Liver (tissue), 9 donors: ENCODE measurements around the gene TMPRSS9. TPM values are rescaled to one million over a fixed set of nuclear protein-coding genes. Genes with fewer than 3 reads are reported as not detected.

Experiments
- DNase-seq: peaks from one replicate; pipeline ENCODE4 v3.0.0-alpha.2; 2017; ENCODE audit warnings: low spot score
- H3K27ac ChIP-seq, 2 donors: one replicate each; pipeline ENCODE4 v1.7.0; 2013; ENCODE audit warnings: inconsistent platforms in 2 of 2, low read length in 2 of 2, control low read depth in 1 of 2, low read depth in 1 of 2, mild to moderate bottlenecking in 1 of 2
- H3K27me3 ChIP-seq, 4 donors: one replicate each; pipeline versions ENCODE4 v1.6.1 to v1.7.0; 2013; ENCODE audit warnings: low read length in 3 of 4, inconsistent platforms in 1 of 4, mild to moderate bottlenecking in 1 of 4, moderate library complexity in 1 of 4; ENCODE audit not compliant: control insufficient read depth in 4 of 4, insufficient read depth in 4 of 4
- H3K36me3 ChIP-seq, 4 donors: one replicate each; pipeline versions ENCODE4 v1.6.1 to v1.7.0; 2013; ENCODE audit warnings: low read length in 3 of 4, mild to moderate bottlenecking in 3 of 4, low read depth in 1 of 4, moderate library complexity in 1 of 4; ENCODE audit not compliant: control insufficient read depth in 4 of 4, insufficient read depth in 3 of 4
- H3K4me1 ChIP-seq, 4 donors: one replicate each; pipeline versions ENCODE4 v1.6.1 to v1.7.0; 2013; ENCODE audit warnings: low read length in 3 of 4, mild to moderate bottlenecking in 3 of 4, moderate library complexity in 1 of 4; ENCODE audit not compliant: control insufficient read depth in 4 of 4, insufficient read depth in 4 of 4
- H3K4me3 ChIP-seq, 3 donors: one replicate each; pipeline versions ENCODE4 v1.6.1 to v1.7.0; 2013; ENCODE audit warnings: low read length in 3 of 3, control low read depth in 1 of 3, low read depth in 1 of 3, mild to moderate bottlenecking in 1 of 3
- H3K9ac ChIP-seq, 2 donors: one replicate each; pipeline ENCODE4 v1.7.0; 2013; ENCODE audit warnings: low read length in 2 of 2, mild to moderate bottlenecking in 2 of 2, moderate library complexity in 2 of 2, control low read depth in 1 of 2, low read depth in 1 of 2
- H3K9me3 ChIP-seq, 4 donors: one replicate each; pipeline versions ENCODE4 v1.6.1 to v1.7.0; 2013; ENCODE audit warnings: low read length in 3 of 4; ENCODE audit not compliant: control insufficient read depth in 4 of 4
- EGR1 ChIP-seq, 2 donors: IDR thresholded peaks; 2 replicates each; pipeline ENCODE4 v1.6.1; 2016 to 2018; ENCODE audit warnings: antibody characterized with exemption in 2 of 2, low read depth in 2 of 2
- FOXA1 ChIP-seq: IDR thresholded peaks from 2 replicates; pipeline ENCODE4 v1.6.1; 2016; ENCODE audit warnings: antibody characterized with exemption
- FOXA2 ChIP-seq: IDR thresholded peaks from 2 replicates; pipeline ENCODE4 v1.6.1; 2016; ENCODE audit warnings: antibody characterized with exemption
- GABPA ChIP-seq, 2 donors: IDR thresholded peaks in 1 of 2; conservative IDR thresholded peaks in 1 of 2; 2 replicates each; pipeline ENCODE4 v1.6.1; 2016; ENCODE audit warnings: antibody characterized with exemption in 2 of 2, mild to moderate bottlenecking in 1 of 2, moderate library complexity in 1 of 2
- HNF4A ChIP-seq, 2 donors: conservative IDR thresholded peaks; 2 replicates each; pipeline ENCODE4 v1.6.1; 2016; ENCODE audit warnings: antibody characterized with exemption in 2 of 2, mild to moderate bottlenecking in 2 of 2
- HNF4G ChIP-seq: IDR thresholded peaks from 2 replicates; pipeline ENCODE4 v1.6.1; 2016; ENCODE audit warnings: antibody characterized with exemption
- JUND ChIP-seq, 2 donors: IDR thresholded peaks; 2 replicates each; pipeline ENCODE4 v1.6.1; 2016; ENCODE audit warnings: antibody characterized with exemption in 2 of 2
- NR2F2 ChIP-seq: IDR thresholded peaks from 2 replicates; pipeline ENCODE4 v1.6.1; 2016; ENCODE audit warnings: antibody characterized with exemption
- RAD21 ChIP-seq, 2 donors: IDR thresholded peaks; 2 replicates each; pipeline ENCODE4 v1.6.1; 2016; ENCODE audit warnings: antibody characterized with exemption in 2 of 2, mild to moderate bottlenecking in 2 of 2
- RXRA ChIP-seq, 2 donors: IDR thresholded peaks; 2 replicates each; pipeline ENCODE4 v1.6.1; 2017 to 2018; ENCODE audit warnings: antibody characterized with exemption in 2 of 2, mild to moderate bottlenecking in 1 of 2
- SP1 ChIP-seq: IDR thresholded peaks from 2 replicates; pipeline ENCODE4 v1.6.1; 2018; ENCODE audit warnings: antibody characterized with exemption, mild to moderate bottlenecking
- TAF1 ChIP-seq: conservative IDR thresholded peaks from 2 replicates; pipeline ENCODE4 v1.6.1; 2016; ENCODE audit warnings: antibody characterized with exemption, mild to moderate bottlenecking
- YY1 ChIP-seq: IDR thresholded peaks from 2 replicates; pipeline ENCODE4 v1.6.1; 2016; ENCODE audit warnings: antibody characterized with exemption, mild to moderate bottlenecking
- WGBS: extraction: QIAGEN DNeasy Blood & Tissue Kit; methylation state at CpG from one replicate; pipeline ENCODE4 v1.1.7; 2013; 5-methylcytosine and 5-hydroxymethylcytosine counted together
- polyA plus RNA-seq, 2 donors: library from polyadenylated mRNA; stranded (reverse) in 1 of 2; unstranded in 1 of 2; fragments of 200-250 nt in 1 of 2; fragments of >200 nt in 1 of 2; fragmentation: Nextera tagmentation in 1 of 2; extraction: Ambion mirVana in 1 of 2; gene quantifications; one replicate each; pipeline versions ENCODE4 v1.2.1 to v1.2.3, GENCODE V29; 2013 to 2015
- total RNA-seq, 2 donors: library from RNA; depleted of rRNA; stranded (reverse); fragments of >200 nt; gene quantifications; one replicate each; pipeline ENCODE4 v1.2.3, GENCODE V29; 2014
- TF ChIP-seq, protein P1 (sequence below): fragments of 150-350 bp; IDR thresholded peaks from 2 replicates; pipeline ENCODE4 v1.5.1; 2017; ENCODE audit warnings: improper control_type of control experiment, low read depth, low read length; ENCODE audit not compliant: missing input control
- TF ChIP-seq, protein P2 (sequence below): IDR thresholded peaks from 2 replicates; pipeline ENCODE4 v1.6.1; 2016; ENCODE audit warnings: antibody characterized with exemption
- TF ChIP-seq, protein P3 (sequence below): IDR thresholded peaks from 2 replicates; pipeline ENCODE4 v1.6.1; 2016; ENCODE audit warnings: antibody characterized with exemption
- TF ChIP-seq, protein P4 (sequence below): IDR thresholded peaks from 2 replicates; pipeline ENCODE4 v1.6.1; 2016; ENCODE audit warnings: antibody characterized with exemption
- TF ChIP-seq, protein P5 (sequence below): IDR thresholded peaks from 2 replicates; pipeline ENCODE4 v1.6.1; 2016; ENCODE audit warnings: antibody characterized with exemption, mild to moderate bottlenecking
- donor health status: healthy.
- donor health status: healthy.
- donor health status: healthy.
- donor health status: healthy.
- donor health status: healthy.

TMPRSS9 gene
- total and polyA plus RNA-seq, 4 donors = 0.39 to 24.8 (median 1.5) TPM

DNA sequence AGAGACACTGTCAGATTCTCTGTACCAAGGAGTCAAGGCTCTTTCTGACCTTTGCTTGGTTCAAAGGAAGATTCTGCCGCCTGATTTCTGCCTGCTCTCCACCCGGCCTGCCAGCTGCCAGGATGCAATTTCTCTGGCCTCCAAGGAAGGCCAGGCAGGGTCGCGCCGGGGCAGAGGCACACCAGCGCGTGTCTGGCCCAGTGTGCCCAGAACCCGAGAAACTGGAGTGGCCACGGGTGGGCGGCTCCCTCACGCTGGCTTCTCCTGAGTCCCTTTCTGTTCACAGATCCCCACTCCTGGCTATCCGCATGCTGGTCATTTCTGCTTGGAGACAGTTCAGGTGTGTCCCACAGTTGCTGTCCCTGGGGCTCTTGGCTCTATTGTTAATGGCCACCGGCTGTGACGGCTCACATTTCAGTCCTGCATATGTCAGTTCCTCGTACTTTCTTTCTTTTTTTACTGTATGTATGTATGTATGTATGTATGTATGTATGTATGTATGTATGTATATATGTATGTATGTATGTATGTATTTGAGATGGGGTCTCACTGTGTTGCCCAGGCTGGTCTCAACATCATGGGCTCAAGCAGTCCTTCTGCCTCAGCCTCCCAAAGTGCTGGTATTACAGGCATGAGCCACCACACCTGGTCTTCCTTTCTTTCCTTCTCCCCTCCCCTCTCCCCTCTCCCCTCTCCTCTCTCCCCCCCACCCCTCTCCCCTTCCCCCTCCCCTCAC, 16.9 kb downstream of the TMPRSS9 start (continued):
- TF ChIP-seq, protein P1, sequence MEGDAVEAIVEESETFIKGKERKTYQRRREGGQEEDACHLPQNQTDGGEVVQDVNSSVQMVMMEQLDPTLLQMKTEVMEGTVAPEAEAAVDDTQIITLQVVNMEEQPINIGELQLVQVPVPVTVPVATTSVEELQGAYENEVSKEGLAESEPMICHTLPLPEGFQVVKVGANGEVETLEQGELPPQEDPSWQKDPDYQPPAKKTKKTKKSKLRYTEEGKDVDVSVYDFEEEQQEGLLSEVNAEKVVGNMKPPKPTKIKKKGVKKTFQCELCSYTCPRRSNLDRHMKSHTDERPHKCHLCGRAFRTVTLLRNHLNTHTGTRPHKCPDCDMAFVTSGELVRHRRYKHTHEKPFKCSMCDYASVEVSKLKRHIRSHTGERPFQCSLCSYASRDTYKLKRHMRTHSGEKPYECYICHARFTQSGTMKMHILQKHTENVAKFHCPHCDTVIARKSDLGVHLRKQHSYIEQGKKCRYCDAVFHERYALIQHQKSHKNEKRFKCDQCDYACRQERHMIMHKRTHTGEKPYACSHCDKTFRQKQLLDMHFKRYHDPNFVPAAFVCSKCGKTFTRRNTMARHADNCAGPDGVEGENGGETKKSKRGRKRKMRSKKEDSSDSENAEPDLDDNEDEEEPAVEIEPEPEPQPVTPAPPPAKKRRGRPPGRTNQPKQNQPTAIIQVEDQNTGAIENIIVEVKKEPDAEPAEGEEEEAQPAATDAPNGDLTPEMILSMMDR = no peak
- TF ChIP-seq FOXA1 (no peak), GABPA (IDR thresholded peaks at IDR 0.05 in 1 of 2, conservative IDR thresholded peaks at IDR 0.05 in 1 of 2) (no peak), NR2F2 (no peak), YY1 (no peak)
- TF ChIP-seq, protein P2, sequence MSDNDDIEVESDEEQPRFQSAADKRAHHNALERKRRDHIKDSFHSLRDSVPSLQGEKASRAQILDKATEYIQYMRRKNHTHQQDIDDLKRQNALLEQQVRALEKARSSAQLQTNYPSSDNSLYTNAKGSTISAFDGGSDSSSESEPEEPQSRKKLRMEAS = no peak

DNA sequence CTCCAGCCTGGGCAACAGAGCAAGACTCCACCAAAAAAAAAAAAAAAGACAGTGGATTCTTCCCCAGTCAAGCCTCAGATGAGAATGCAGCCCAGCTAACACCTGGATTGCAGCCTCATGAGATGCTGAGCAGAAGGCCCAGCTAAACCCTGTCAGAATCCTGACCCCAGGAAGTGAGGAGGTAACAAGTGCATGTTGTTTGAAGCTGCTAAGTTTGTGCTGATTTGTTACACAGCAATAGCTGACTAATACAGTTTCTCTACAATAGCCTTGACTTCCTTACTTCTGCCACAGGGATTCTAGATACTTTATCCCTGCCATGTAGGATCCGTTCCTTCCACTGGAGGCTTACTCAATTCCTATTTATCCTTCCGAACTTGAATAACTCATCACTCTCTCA, 20.5 kb downstream of the TMPRSS9 start:
- Histone ChIP-seq H3K27me3 (no peaks in the 10 kb centered on the region), H3K4me3 (no peak overlapping the region), H3K9me3 (peaks cover 0 to 5% (median under 1%) of the 10 kb centered on the region in 4 donors), H3K4me1 (no peaks in the 10 kb centered on the region), H3K36me3 (no peaks in the 10 kb centered on the region), H3K9ac (no peak overlapping the region), H3K27ac (no peak overlapping the region)
- TF ChIP-seq EGR1 (IDR thresholded peaks at IDR 0.05; ENCODE audit: low read depth in 2 of 2) (no peak), FOXA2 (no peak), RXRA (IDR thresholded peaks at IDR 0.05) (no peak), JUND (IDR thresholded peaks at IDR 0.05) (no peak), GABPA (IDR thresholded peaks at IDR 0.05 in 1 of 2, conservative IDR thresholded peaks at IDR 0.05 in 1 of 2) (no peak), NR2F2 (no peak), HNF4A (conservative IDR thresholded peaks at IDR 0.05) (no peak), YY1 (no peak), HNF4G (no peak), RAD21 (IDR thresholded peaks at IDR 0.05) (no peak), SP1 (no peak), FOXA1 (no peak), TAF1 (no peak)
- TF ChIP-seq, protein P1 = no peak
- TF ChIP-seq, protein P2 = no peak
- TF ChIP-seq, protein P3, sequence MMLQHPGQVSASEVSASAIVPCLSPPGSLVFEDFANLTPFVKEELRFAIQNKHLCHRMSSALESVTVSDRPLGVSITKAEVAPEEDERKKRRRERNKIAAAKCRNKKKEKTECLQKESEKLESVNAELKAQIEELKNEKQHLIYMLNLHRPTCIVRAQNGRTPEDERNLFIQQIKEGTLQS = no peak
- TF ChIP-seq, protein P4, sequence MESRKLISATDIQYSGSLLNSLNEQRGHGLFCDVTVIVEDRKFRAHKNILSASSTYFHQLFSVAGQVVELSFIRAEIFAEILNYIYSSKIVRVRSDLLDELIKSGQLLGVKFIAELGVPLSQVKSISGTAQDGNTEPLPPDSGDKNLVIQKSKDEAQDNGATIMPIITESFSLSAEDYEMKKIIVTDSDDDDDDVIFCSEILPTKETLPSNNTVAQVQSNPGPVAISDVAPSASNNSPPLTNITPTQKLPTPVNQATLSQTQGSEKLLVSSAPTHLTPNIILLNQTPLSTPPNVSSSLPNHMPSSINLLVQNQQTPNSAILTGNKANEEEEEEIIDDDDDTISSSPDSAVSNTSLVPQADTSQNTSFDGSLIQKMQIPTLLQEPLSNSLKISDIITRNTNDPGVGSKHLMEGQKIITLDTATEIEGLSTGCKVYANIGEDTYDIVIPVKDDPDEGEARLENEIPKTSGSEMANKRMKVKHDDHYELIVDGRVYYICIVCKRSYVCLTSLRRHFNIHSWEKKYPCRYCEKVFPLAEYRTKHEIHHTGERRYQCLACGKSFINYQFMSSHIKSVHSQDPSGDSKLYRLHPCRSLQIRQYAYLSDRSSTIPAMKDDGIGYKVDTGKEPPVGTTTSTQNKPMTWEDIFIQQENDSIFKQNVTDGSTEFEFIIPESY = no peak
- TF ChIP-seq, protein P5, sequence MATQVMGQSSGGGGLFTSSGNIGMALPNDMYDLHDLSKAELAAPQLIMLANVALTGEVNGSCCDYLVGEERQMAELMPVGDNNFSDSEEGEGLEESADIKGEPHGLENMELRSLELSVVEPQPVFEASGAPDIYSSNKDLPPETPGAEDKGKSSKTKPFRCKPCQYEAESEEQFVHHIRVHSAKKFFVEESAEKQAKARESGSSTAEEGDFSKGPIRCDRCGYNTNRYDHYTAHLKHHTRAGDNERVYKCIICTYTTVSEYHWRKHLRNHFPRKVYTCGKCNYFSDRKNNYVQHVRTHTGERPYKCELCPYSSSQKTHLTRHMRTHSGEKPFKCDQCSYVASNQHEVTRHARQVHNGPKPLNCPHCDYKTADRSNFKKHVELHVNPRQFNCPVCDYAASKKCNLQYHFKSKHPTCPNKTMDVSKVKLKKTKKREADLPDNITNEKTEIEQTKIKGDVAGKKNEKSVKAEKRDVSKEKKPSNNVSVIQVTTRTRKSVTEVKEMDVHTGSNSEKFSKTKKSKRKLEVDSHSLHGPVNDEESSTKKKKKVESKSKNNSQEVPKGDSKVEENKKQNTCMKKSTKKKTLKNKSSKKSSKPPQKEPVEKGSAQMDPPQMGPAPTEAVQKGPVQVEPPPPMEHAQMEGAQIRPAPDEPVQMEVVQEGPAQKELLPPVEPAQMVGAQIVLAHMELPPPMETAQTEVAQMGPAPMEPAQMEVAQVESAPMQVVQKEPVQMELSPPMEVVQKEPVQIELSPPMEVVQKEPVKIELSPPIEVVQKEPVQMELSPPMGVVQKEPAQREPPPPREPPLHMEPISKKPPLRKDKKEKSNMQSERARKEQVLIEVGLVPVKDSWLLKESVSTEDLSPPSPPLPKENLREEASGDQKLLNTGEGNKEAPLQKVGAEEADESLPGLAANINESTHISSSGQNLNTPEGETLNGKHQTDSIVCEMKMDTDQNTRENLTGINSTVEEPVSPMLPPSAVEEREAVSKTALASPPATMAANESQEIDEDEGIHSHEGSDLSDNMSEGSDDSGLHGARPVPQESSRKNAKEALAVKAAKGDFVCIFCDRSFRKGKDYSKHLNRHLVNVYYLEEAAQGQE = no peak
- no peak for DNase-seq
- WGBS = 88% methylated on average over 2 of the region's 2 CpGs
